Endodermal cell (in vitro differentiated cells): ENCODE data around the gene SEZ6L. TPM values are rescaled to one million over a fixed set of nuclear protein-coding genes. Genes with fewer than 3 reads are reported as not detected.
A peak's percentile ranks its signal among the peaks of the same experiment; 100 is the strongest.

ENCODE experiments used
- DNase-seq: peaks from one replicate; pipeline ENCODE4 v3.0.0-alpha.2; 2017
- H3K27ac ChIP-seq: 2 replicates; pipeline ENCODE4 v1.5.1; 2013; ENCODE audit warnings: mild to moderate bottlenecking, low read depth, low read length, moderate library complexity
- H3K27me3 ChIP-seq: 2 replicates; pipeline ENCODE4 v1.6.1; 2013; ENCODE audit warnings: mild to moderate bottlenecking, low read length, moderate library complexity; ENCODE audit not compliant: insufficient read depth, control insufficient read depth, poor library complexity, severe bottlenecking
- H3K36me3 ChIP-seq: 2 replicates; pipeline ENCODE4 v1.7.0; 2013; ENCODE audit warnings: mild to moderate bottlenecking, low read length, moderate library complexity; ENCODE audit not compliant: control insufficient read depth, insufficient read depth
- H3K4me1 ChIP-seq: one replicate; pipeline ENCODE4 v1.7.0; 2013; ENCODE audit warnings: low read length; ENCODE audit not compliant: control insufficient read depth, insufficient read depth
- H3K4me3 ChIP-seq: 2 replicates; pipeline ENCODE4 v1.5.1; 2013; ENCODE audit warnings: mild to moderate bottlenecking, low read length, moderate library complexity
- H3K9ac ChIP-seq: 2 replicates; pipeline ENCODE4 v1.6.1; 2013; ENCODE audit warnings: mild to moderate bottlenecking, low read length, moderate library complexity; ENCODE audit not compliant: poor library complexity, severe bottlenecking; ENCODE audit errors: extremely low read depth
- H3K9me3 ChIP-seq: 2 replicates; pipeline ENCODE4 v1.6.1; 2013; ENCODE audit warnings: mild to moderate bottlenecking, low read length, moderate library complexity; ENCODE audit not compliant: control insufficient read depth
- H3K27ac Mint-ChIP-seq: 2 replicates; pipeline ENCODE4 v1.8.0; 2020; ENCODE audit warnings: mixed read lengths
- H3K27me3 Mint-ChIP-seq: 2 replicates; pipeline ENCODE4 v1.8.0; 2021; ENCODE audit warnings: mild to moderate bottlenecking, mixed read lengths; ENCODE audit not compliant: insufficient read depth
- H3K36me3 Mint-ChIP-seq: 2 replicates; pipeline ENCODE4 v1.8.0; 2020; ENCODE audit warnings: low read depth, mixed read lengths
- H3K4me1 Mint-ChIP-seq: 2 replicates; pipeline ENCODE4 v1.8.0; 2020; ENCODE audit warnings: mixed read lengths
- H3K4me3 Mint-ChIP-seq: 2 replicates; pipeline ENCODE4 v1.8.0; 2020; ENCODE audit warnings: mild to moderate bottlenecking, moderate library complexity, mixed read lengths
- H3K9me3 Mint-ChIP-seq: 2 replicates; pipeline ENCODE4 v1.8.0; 2020; ENCODE audit warnings: mild to moderate bottlenecking, mixed read lengths
- WGBS, 2 experiments: methylation state at CpG; one replicate each; pipeline versions ENCODE4 v1.1.5 to v1.1.7; 2013; ENCODE audit warnings: missing lambda C conversion rate in 2 of 2, mixed read lengths in 1 of 2; ENCODE audit not compliant: insufficient coverage in 1 of 2, insufficient read length in 1 of 2; 5-methylcytosine and 5-hydroxymethylcytosine counted together
- total RNA-seq, 2 donors: library from RNA; stranded (reverse); fragmentation: NEBNext Ultra II Directional in 1 of 2; extraction: Animal tissue kit (Norgen Biotek cat#: 25700) in 1 of 2; gene quantifications; 2 replicates in 1 of 2; 3 replicates in 1 of 2; pipeline ENCODE4 v1.2.1, GENCODE V29; 2021
- TF ChIP-seq, protein P1 (sequence below): fragments of 200-600 bp; sonication (generic); conservative IDR thresholded peaks from 2 replicates; pipeline ENCODE4 v1.5.0; 2021; ENCODE audit warnings: antibody characterized with exemption, mild to moderate bottlenecking

The SEZ6L gene
- total RNA-seq, 2 donors from 2014 or later = 32.1 to 39.4 TPM

DNA sequence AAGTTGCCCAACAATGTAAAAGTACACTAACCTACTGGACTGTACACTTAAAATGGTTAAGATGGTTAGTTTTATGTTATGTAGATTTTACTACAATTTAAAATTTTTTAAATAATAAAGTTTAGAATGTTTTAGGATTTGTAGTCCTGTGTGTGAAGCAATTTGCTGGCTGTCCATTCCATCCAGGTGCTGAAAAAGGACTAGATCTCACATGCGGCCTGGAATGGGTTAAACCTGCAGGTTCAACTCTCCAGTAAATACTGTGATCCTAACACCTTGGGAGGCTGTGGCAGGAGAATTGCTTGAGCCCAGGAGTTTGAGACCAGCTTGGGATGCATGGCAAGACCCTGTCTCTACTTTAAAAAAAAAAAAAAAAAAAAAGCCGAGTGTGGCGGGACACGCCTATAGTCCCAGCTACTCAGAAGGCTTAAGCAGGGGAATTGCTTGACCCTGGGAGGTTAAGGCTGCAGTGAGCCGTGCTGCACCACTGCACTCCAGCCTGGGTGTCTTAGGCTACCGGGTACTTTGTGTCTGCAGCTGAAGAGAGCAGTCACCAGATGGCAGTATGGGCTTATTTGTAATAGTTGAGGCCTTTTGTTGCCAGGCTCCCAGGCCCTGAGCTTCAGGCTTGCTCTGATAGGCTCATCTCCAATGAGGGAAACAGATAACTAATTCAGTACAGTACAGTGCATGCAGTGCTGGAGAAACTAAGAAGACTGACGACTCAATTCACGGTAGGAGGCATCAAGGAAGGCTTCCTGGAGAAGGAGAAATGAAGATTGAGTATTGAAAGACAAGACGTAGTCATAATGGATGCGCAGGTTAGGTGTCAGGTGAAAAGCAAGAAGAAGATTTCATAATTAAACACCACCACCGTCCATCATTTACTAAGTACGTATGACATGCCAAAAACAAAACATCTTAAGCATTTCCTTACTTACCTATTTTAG is 195.1 kb downstream of the SEZ6L start:
- peaks cover 15% of the 10 kb centered on the region for H3K27me3 Mint-ChIP-seq
- H3K27ac ChIP-seq = no peak overlapping the region

DNA sequence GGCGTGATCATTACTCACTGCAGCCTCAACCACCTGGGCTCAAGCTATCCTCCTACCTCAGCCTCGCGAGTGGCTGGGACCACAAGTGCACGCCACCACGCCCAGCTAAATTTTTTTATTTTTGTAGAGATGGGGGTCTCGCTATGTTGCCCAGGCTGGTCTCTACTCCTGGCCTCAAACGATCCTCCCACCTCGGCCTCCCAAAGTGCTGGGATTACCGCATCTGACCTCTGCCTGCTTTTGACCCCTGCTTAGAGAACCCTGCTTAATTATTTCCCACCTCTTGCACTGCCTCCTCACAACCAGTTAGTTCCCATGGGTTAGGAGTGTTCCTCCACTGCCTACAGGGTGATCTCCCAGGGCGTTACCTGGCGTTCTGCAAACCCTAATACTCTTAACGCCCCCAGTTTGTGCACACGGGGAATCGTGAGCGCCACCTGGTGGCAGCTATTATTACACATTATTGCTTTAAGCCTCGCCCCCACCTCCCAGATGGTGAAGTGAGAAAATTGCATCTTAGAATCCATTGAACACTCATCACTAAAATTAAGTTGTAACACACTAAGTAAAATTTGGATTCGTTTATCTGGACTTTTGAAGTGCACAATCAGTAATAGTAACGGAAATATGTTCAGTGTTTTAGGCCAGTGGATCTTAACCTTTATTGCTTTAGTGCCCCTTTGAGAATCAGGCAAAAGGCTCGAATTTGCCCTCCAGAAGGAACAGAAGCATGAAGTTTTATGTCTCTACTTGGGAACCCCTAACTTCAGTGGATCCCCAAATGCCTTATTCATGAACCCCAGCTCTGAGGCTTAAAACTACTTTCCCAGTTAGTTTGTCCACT is 198.4 kb downstream of the SEZ6L start:
- no peaks in the 10 kb centered on the region for H3K9me3 Mint-ChIP-seq
- H3K4me3 Mint-ChIP-seq = no peak overlapping the region
- H3K4me1 Mint-ChIP-seq = no peaks in the 10 kb centered on the region
- H3K27ac ChIP-seq = no peak overlapping the region
- no peak overlapping the region for H3K4me3 ChIP-seq
- TF ChIP-seq, protein P1, sequence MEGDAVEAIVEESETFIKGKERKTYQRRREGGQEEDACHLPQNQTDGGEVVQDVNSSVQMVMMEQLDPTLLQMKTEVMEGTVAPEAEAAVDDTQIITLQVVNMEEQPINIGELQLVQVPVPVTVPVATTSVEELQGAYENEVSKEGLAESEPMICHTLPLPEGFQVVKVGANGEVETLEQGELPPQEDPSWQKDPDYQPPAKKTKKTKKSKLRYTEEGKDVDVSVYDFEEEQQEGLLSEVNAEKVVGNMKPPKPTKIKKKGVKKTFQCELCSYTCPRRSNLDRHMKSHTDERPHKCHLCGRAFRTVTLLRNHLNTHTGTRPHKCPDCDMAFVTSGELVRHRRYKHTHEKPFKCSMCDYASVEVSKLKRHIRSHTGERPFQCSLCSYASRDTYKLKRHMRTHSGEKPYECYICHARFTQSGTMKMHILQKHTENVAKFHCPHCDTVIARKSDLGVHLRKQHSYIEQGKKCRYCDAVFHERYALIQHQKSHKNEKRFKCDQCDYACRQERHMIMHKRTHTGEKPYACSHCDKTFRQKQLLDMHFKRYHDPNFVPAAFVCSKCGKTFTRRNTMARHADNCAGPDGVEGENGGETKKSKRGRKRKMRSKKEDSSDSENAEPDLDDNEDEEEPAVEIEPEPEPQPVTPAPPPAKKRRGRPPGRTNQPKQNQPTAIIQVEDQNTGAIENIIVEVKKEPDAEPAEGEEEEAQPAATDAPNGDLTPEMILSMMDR = peak; percentile 97
- peaks cover 11% of the 10 kb centered on the region for H3K27me3 Mint-ChIP-seq
- no peak overlapping the region for H3K27ac Mint-ChIP-seq
- H3K36me3 Mint-ChIP-seq = peaks cover 6% of the 10 kb centered on the region
- no peaks in the 10 kb centered on the region for H3K4me1 ChIP-seq
- no peaks in the 10 kb centered on the region for H3K36me3 ChIP-seq
- no peak overlapping the region for H3K9ac ChIP-seq
- 57 to 60% methylated on average over 9 to 19 of the region's 19 CpGs for WGBS, 2 experiments
- no peaks in the 10 kb centered on the region for H3K9me3 ChIP-seq
- DNase-seq = peak; percentile 86
- H3K27me3 ChIP-seq = no peaks in the 10 kb centered on the region

More for the DNA sequence above, 195.1 kb downstream of the SEZ6L start:
- H3K4me3 Mint-ChIP-seq = no peak overlapping the region
- TF ChIP-seq, protein P1 = peak; percentile 85
- H3K36me3 Mint-ChIP-seq = peaks cover 3% of the 10 kb centered on the region
- WGBS, 2 experiments = 39 to 50% methylated on average over 2 to 12 of the region's 12 CpGs
- no peak overlapping the region for H3K27ac Mint-ChIP-seq
- Histone ChIP-seq H3K36me3 (no peaks in the 10 kb centered on the region), H3K4me3 (no peak overlapping the region), H3K4me1 (no peaks in the 10 kb centered on the region), H3K27me3 (no peaks in the 10 kb centered on the region), H3K9ac (no peak overlapping the region), H3K9me3 (no peaks in the 10 kb centered on the region)
- H3K9me3 Mint-ChIP-seq = no peaks in the 10 kb centered on the region
- H3K4me1 Mint-ChIP-seq = peaks cover 3% of the 10 kb centered on the region
- peak; percentile 93 for DNase-seq

DNA sequence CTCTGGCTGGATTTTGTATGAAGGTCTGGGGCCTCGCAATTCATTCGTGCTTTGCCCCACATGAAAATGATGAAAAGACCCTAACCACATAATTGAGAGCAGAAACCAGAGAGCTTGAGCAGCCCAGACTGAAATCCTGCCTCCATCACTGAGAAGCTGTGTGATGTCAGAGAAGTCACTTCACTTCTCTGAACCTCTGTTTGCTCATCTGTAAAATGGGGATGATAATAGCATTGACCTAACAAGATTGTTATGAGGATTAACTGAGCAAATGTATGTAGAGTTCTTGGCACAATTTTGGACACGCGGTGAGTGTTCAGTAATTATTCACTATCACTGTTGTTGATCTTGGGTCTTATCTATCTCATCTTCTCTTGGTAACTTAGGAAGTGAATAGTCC is 203.6 kb downstream of the SEZ6L start:
- 99 to 100% methylated on average over 4 of the region's 4 CpGs for WGBS, 2 experiments
- DNase-seq = no peak
- Mint-ChIP-seq H3K27ac (no peak overlapping the region), H3K4me1 (no peaks in the 10 kb centered on the region), H3K36me3 (peaks cover 3% of the 10 kb centered on the region), H3K9me3 (no peaks in the 10 kb centered on the region), H3K27me3 (peaks cover 11% of the 10 kb centered on the region), H3K4me3 (no peak overlapping the region)
- Histone ChIP-seq H3K36me3 (no peaks in the 10 kb centered on the region), H3K27ac (no peak overlapping the region), H3K9ac (no peak overlapping the region), H3K9me3 (no peaks in the 10 kb centered on the region), H3K27me3 (no peaks in the 10 kb centered on the region), H3K4me3 (no peak overlapping the region), H3K4me1 (no peaks in the 10 kb centered on the region)
- TF ChIP-seq, protein P1 = no peak
